ENCODE results near the gene TNIK.

TNIK gene

GRCh38 chr3:171354706-171355582, 105.3 kb downstream of the TNIK start:
- H3K9me3 ChIP-seq (ENCODE audit: control insufficient read depth, insufficient read depth, low read length) = no peaks in the 10 kb centered on the region
- peaks cover 15% of the 10 kb centered on the region for H3K4me1 ChIP-seq (ENCODE audit: insufficient read depth, low read length)
- no peaks in the 10 kb centered on the region for H3K36me3 ChIP-seq (ENCODE audit: insufficient read depth, low read length)
- H3K9ac ChIP-seq (ENCODE audit: low read depth, low read length) = no peak overlapping the region

DNA sequence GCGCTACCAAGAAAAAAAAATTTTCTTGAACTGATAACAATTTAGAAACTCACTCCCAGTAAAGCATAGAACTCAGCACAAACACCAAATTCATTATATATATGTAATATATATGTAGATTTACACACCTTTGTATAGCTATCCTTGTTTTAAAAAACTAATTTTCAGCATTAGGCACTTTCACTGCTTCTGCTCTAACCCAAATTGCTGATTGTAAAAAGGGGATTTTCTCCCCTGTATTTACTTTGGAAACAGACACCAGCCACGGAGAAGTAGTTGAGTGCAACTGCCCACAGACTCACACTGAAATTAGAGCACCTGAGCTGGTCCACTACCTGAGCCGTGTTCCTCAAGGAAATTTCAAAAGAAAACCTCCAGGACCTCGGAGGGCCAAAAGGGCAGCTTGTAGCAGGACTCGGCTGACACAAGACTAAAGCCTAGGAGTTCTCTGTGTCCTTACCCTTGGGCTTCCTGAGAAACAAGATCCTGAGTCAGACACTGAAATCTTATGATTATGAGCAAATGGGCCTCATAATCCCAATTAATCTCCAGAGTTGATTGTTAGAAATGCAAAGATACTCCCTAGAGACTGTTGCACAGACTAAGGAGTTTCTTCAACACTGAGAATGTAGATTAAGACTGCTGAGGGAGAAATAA, 106.0 kb downstream of the TNIK start:
- peaks cover 15% of the 10 kb centered on the region for H3K4me1 ChIP-seq (ENCODE audit: insufficient read depth, low read length)
- H3K9me3 ChIP-seq (ENCODE audit: control insufficient read depth, insufficient read depth, low read length) = no peaks in the 10 kb centered on the region
- no peaks in the 10 kb centered on the region for H3K36me3 ChIP-seq (ENCODE audit: insufficient read depth, low read length)
- H3K9ac ChIP-seq (ENCODE audit: low read depth, low read length) = no peak overlapping the region

DNA sequence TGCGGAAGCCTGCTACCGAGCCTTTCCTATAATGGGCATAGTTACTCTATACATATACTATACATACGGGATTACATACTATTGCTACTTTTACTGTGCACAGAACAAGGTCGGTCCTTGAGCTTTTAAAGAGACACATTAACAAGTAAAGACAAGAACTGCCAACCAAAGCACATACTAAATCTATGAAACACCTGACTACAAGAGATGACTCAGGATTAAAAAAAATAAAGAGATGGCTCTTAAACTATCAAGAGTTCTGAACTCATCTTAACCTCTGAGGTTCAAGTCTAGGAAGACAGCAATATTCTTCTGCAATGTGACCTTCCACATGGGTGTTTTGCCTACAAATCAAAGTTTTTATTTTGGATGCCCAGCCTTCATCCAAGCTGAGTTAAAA, 106.8 kb downstream of the TNIK start:
- peaks cover 16% of the 10 kb centered on the region for H3K4me1 ChIP-seq (ENCODE audit: insufficient read depth, low read length)
- no peaks in the 10 kb centered on the region for H3K36me3 ChIP-seq (ENCODE audit: insufficient read depth, low read length)
- no peaks in the 10 kb centered on the region for H3K9me3 ChIP-seq (ENCODE audit: control insufficient read depth, insufficient read depth, low read length)
- no peak overlapping the region for H3K9ac ChIP-seq (ENCODE audit: low read depth, low read length)

DNA sequence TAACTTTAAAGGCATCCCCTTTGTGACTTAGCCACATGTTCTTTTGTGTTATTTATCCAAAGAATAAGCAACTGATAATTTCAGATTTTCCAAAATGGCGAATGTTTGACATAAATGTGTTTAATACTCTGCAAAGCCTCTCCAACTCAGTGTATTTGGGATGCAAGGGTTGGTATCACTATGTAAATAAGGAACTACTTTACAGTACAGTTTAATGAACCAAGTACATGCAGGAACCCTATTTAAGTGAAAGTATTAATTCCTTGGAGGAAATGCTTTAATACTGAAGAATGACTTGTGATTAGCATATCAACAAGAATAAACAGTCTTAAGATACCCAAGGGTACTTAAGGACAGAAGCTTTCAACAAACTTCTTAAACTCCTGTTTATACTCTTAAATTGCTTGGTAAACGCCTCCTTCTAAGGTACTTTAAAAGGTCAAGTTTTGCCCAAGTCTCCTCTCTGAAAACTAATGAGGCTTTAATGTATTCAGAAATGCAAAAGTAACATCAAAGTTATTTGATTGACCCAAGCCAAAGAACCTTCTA, 107.7 kb downstream of the TNIK start:
- Histone ChIP-seq H3K9me3 (ENCODE audit: control insufficient read depth, insufficient read depth, low read length) (no peaks in the 10 kb centered on the region), H3K9ac (ENCODE audit: low read depth, low read length) (no peak overlapping the region), H3K4me1 (ENCODE audit: insufficient read depth, low read length) (peaks cover 26% of the 10 kb centered on the region), H3K36me3 (ENCODE audit: insufficient read depth, low read length) (no peaks in the 10 kb centered on the region)

DNA sequence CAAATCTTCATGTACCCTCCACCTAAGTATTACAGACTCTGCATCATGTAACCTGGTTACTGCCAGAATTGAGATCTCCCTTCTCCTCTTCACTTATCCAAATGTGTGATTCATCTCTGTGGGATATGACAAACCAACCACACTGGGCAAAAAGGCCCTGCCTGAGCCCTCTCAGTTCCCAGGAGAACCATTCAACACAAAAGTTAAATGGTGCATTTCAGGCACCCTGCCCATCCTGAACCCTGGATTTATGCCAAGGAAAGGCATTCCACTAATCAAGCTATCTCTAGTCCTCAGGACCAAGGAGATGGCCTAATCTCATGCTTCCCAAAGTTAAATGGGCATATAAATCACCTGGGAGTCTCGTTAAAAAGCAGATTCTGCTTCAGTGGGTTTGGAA, 108.5 kb downstream of the TNIK start:
- Histone ChIP-seq H3K9me3 (ENCODE audit: control insufficient read depth, insufficient read depth, low read length) (no peaks in the 10 kb centered on the region), H3K36me3 (ENCODE audit: insufficient read depth, low read length) (no peaks in the 10 kb centered on the region), H3K4me1 (ENCODE audit: insufficient read depth, low read length) (peaks cover 34% of the 10 kb centered on the region), H3K9ac (ENCODE audit: low read depth, low read length) (no peak overlapping the region)

DNA sequence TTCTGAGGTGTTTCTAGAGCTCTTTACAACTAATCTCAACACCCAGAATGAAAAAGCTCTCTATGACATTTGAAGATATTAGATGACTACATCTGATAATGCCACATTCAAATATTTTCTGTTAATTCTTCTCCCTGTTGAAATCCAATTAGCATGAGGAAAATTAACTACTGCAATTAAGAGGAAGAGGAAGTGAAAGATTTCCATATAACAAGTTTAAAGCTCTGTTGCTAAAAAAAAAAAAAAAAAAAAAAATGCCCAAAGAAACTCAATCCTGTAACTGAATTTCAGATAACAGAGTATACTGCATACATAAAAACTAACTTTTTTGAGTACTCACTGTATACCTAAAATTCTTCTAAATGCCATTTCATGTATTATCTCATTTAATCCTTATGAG, 109.8 kb downstream of the TNIK start:
- Histone ChIP-seq H3K36me3 (ENCODE audit: insufficient read depth, low read length) (no peaks in the 10 kb centered on the region), H3K4me1 (ENCODE audit: insufficient read depth, low read length) (peaks cover 31% of the 10 kb centered on the region), H3K9me3 (ENCODE audit: control insufficient read depth, insufficient read depth, low read length) (no peaks in the 10 kb centered on the region), H3K9ac (ENCODE audit: low read depth, low read length) (no peak overlapping the region)

DNA sequence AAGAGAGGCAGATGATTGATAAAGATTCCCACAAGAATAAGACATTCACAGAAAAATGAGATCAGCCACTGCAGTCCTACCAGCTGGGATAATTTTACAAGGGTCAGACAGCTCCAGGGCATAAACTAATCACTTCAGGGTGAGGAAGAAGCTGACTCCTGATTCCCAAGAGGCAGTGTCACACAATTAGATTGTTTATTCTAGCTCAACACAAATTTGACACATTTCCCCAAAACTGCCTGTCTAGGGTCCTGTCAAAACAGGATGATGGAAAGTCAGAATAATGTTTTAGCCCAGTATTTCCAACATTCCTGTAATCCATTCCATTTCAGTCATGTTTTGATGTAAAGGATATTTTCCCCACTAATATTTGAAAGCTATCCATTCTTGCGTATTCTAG, 110.8 kb downstream of the TNIK start:
- H3K4me1 ChIP-seq (ENCODE audit: insufficient read depth, low read length) = peaks cover 32% of the 10 kb centered on the region
- H3K9ac ChIP-seq (ENCODE audit: low read depth, low read length) = no peak overlapping the region
- H3K36me3 ChIP-seq (ENCODE audit: insufficient read depth, low read length) = no peaks in the 10 kb centered on the region
- no peaks in the 10 kb centered on the region for H3K9me3 ChIP-seq (ENCODE audit: control insufficient read depth, insufficient read depth, low read length)

- H3K9me3 ChIP-seq (ENCODE audit: control insufficient read depth, insufficient read depth, low read length) = no peaks in the 10 kb centered on the region
- no peak overlapping the region for H3K9ac ChIP-seq (ENCODE audit: low read depth, low read length)
- peaks cover 32% of the 10 kb centered on the region for H3K4me1 ChIP-seq (ENCODE audit: insufficient read depth, low read length)
- H3K36me3 ChIP-seq (ENCODE audit: insufficient read depth, low read length) = no peaks in the 10 kb centered on the region
These were observed 112.1 kb downstream of the TNIK start for GRCh38 chr3:171348121-171348520.

- no peaks in the 10 kb centered on the region for H3K9me3 ChIP-seq (ENCODE audit: control insufficient read depth, insufficient read depth, low read length)
- peaks cover 32% of the 10 kb centered on the region for H3K4me1 ChIP-seq (ENCODE audit: insufficient read depth, low read length)
- H3K36me3 ChIP-seq (ENCODE audit: insufficient read depth, low read length) = no peaks in the 10 kb centered on the region
- H3K9ac ChIP-seq (ENCODE audit: low read depth, low read length) = no peak overlapping the region
These were observed 112.7 kb downstream of the TNIK start for GRCh38 chr3:171347301-171348039.

DNA sequence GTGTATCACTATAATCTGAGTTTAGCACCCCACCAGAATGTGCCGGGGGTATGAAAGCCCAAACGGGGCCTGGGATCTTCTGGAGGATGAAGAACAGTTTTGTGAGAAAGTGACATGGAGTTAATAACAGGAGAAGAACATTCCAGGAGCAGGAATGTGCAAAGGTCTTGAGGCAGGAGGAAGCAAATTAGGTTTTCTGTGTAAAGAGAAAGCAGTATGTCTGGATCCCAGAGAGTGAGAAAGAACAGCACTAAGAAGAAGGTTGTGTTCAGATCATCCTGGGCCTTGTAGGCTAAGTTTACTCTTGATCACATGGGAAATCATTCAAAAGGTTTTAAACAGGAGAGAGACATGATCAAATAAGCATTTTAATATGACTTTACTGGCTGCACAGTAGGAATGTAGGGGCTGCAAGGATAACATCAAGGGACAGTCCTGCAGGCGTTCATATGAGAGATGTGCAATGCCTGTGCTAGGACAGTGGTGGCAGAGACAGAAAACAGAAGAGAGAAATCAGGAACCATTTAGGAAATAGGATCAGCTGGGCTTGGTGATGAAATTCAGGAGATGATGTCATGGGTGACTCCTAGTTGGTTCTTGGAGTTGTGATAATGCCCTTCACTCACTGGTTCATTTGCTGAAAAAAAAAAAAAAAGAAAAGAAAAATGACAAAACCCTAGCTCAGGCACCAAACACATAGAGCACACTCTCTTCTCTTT, 113.5 kb downstream of the TNIK start:
- no peak overlapping the region for H3K9ac ChIP-seq (ENCODE audit: low read depth, low read length)
- H3K9me3 ChIP-seq (ENCODE audit: control insufficient read depth, insufficient read depth, low read length) = no peaks in the 10 kb centered on the region
- H3K4me1 ChIP-seq (ENCODE audit: insufficient read depth, low read length) = peaks cover 28% of the 10 kb centered on the region
- H3K36me3 ChIP-seq (ENCODE audit: insufficient read depth, low read length) = no peaks in the 10 kb centered on the region

DNA sequence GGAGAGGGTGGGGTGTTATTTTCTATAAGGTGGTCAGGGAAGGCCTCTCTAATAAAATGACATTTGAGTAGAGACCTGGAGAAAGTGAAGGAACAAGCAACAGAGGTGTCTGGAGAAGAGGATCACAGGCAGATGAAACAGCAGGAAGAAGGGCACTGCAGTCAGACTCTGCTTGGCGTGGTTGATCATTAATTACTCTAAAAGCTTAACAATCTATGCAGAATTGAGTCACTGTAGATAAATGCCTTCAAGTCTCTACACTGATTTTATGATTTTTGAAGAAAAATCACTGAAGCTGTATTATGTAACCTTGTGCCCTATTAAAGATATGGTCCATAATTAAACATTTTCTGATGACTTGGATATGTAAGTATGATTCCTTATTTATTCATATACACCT, 114.2 kb downstream of the TNIK start:
- no peaks in the 10 kb centered on the region for H3K9me3 ChIP-seq (ENCODE audit: control insufficient read depth, insufficient read depth, low read length)
- no peaks in the 10 kb centered on the region for H3K36me3 ChIP-seq (ENCODE audit: insufficient read depth, low read length)
- H3K4me1 ChIP-seq (ENCODE audit: insufficient read depth, low read length) = peaks cover 27% of the 10 kb centered on the region
- H3K9ac ChIP-seq (ENCODE audit: low read depth, low read length) = no peak overlapping the region

DNA sequence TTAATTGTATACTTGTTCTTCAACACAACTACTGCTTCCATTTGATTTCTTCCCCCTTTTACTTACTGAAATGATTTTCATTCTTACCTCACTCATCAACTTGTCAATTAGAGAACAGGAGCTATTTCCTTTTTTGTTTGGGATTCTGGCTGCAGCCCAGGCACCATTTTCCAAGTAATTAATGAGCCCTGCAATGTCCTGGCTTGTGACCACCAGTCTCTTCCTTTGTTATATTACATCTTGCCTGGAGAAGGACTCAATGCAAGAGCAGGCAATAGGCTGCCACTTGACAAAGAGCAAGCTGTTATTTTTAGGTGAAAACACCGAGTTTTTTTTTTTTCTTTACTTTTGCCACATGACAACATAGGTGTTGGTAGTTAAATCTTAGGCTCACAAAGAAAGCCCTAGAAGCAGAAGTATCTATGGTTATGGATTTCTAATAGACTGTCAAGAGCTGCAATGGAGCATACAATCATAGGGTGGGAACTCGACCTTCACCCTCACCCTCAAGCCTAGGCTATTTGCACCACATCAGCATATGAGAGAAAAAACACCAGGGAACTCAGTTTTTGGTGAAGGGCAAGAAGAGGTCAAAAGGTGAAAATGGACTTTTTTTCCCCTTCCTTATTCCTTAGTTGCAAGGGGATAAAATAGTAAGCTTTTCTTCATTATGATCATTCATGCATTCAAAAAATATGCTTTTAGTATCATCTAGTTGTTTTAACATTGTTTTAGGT, 114.9 kb downstream of the TNIK start:
- H3K9me3 ChIP-seq (ENCODE audit: control insufficient read depth, insufficient read depth, low read length) = no peaks in the 10 kb centered on the region
- H3K36me3 ChIP-seq (ENCODE audit: insufficient read depth, low read length) = no peaks in the 10 kb centered on the region
- no peak overlapping the region for H3K9ac ChIP-seq (ENCODE audit: low read depth, low read length)
- peaks cover 27% of the 10 kb centered on the region for H3K4me1 ChIP-seq (ENCODE audit: insufficient read depth, low read length)

- no peaks in the 10 kb centered on the region for H3K36me3 ChIP-seq (ENCODE audit: insufficient read depth, low read length)
- peaks cover 27% of the 10 kb centered on the region for H3K4me1 ChIP-seq (ENCODE audit: insufficient read depth, low read length)
- H3K9me3 ChIP-seq (ENCODE audit: control insufficient read depth, insufficient read depth, low read length) = no peaks in the 10 kb centered on the region
- H3K9ac ChIP-seq (ENCODE audit: low read depth, low read length) = no peak overlapping the region
These were observed 116.5 kb downstream of the TNIK start for GRCh38 chr3:171343693-171344092.
